Sigmoid colon (tissue), 4 donors: ENCODE results near the gene PHLDB2.

Experiments used
- EP300 ChIP-seq, 4 donors: sonication (generic); formaldehyde crosslinking; IDR thresholded peaks; one replicate each; pipeline ENCODE4 v1.6.1; 2017; ENCODE audit warnings: antibody characterized with exemption in 4 of 4
- POLR2A ChIP-seq, 2 donors: fragments of 450-650 bp; IDR thresholded peaks; one replicate each; pipeline ENCODE4 v1.6.1; 2016; ENCODE audit warnings: antibody characterized with exemption in 2 of 2, mild to moderate bottlenecking in 2 of 2, moderate library complexity in 2 of 2
- POLR2AphosphoS5 ChIP-seq, 4 donors: sonication (generic); formaldehyde crosslinking; IDR thresholded peaks; one replicate each; pipeline ENCODE4 v1.6.1; 2017; ENCODE audit warnings: antibody characterized with exemption in 4 of 4
- TF ChIP-seq, protein P1 (sequence below), 4 experiments: fragments of 450-650 bp in 3 of 4; fragments of 200-600 bp in 1 of 4; IDR thresholded peaks; one replicate each; pipeline ENCODE4 v1.5.1; 2016 to 2019; ENCODE audit warnings: antibody characterized with exemption in 4 of 4, mild to moderate bottlenecking in 3 of 4, moderate library complexity in 2 of 4

DNA sequence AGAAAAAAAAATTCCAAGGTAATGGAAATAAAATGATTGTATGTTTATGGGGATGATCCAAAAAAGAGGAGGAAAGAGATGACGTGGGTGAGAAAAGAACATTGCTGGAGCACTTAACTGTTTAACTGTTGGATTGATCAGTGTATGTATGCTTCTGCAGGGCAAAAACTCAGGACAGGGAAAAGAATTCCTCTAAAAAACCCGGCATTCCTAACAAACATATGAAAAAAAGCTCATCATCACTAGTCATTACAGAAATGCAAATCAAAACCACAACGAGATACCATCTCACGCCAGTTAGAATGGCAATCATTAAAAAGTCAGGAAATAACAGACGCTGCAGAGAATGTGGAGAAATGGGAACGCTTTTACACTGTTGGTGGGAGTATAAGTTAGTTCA lies 1.6 kb upstream of the PHLDB2 start:
- TF ChIP-seq, protein P1, sequence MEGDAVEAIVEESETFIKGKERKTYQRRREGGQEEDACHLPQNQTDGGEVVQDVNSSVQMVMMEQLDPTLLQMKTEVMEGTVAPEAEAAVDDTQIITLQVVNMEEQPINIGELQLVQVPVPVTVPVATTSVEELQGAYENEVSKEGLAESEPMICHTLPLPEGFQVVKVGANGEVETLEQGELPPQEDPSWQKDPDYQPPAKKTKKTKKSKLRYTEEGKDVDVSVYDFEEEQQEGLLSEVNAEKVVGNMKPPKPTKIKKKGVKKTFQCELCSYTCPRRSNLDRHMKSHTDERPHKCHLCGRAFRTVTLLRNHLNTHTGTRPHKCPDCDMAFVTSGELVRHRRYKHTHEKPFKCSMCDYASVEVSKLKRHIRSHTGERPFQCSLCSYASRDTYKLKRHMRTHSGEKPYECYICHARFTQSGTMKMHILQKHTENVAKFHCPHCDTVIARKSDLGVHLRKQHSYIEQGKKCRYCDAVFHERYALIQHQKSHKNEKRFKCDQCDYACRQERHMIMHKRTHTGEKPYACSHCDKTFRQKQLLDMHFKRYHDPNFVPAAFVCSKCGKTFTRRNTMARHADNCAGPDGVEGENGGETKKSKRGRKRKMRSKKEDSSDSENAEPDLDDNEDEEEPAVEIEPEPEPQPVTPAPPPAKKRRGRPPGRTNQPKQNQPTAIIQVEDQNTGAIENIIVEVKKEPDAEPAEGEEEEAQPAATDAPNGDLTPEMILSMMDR (IDR thresholded peaks at IDR 0.05), result no peak
- no peak for TF ChIP-seq POLR2AphosphoS5 (IDR thresholded peaks at IDR 0.05)
- TF ChIP-seq EP300 (IDR thresholded peaks at IDR 0.05), result no peak
- no peak for TF ChIP-seq POLR2A (IDR thresholded peaks at IDR 0.05)
